IMR-90 (cell line): ENCODE measurements around the gene TAF1B. TPM values are rescaled to one million over a fixed set of nuclear protein-coding genes. Genes with fewer than 3 reads are reported as not detected.

Source experiments
- ATAC-seq: fragments of 200-7000 bp; cut with Tn5 transposase; 2 replicates; pipeline ENCODE4 v1.9.1; 2020; ENCODE audit warnings: low read depth, mild to moderate bottlenecking, moderate library complexity
- BruUV-seq: library from RNA; stranded (reverse); fragments of 400-500 nt; replicated peaks from 2 replicates; lab custom pipeline; 2021; lab: Mats Ljungman, UMichigan
- CTCF ChIA-PET: fragments of 300-600 bp; formaldehyde crosslinking; extraction: SDS; loops from one replicate; lab custom pipeline; 2021; ENCODE audit warnings: antibody characterized with exemption; lab: Yijun Ruan, JAX
- POLR2A ChIA-PET: fragments of 300-600 bp; sonication (Branson Sonifier 250); formaldehyde crosslinking; loops from one replicate; lab custom pipeline; 2022; ENCODE audit warnings: antibody characterized with exemption; ENCODE audit not compliant: unreplicated experiment; lab: Charles Lee
- DNase-seq: peaks from one replicate; pipeline ENCODE4 v3.0.0; 2013
- H2AFZ ChIP-seq: replicated peaks from 2 replicates; pipeline ENCODE3; 2013; ENCODE audit warnings: low read length, mild to moderate bottlenecking; ENCODE audit not compliant: poor library complexity
- H2AK5ac ChIP-seq: 2 replicates; pipeline ENCODE4 v1.6.1; 2013; ENCODE audit warnings: low read depth, low read length, inconsistent platforms
- H2AK9ac ChIP-seq: replicated peaks from 2 replicates; pipeline ENCODE3; 2013; ENCODE audit warnings: mild to moderate bottlenecking, low read depth, low read length, moderate library complexity; ENCODE audit not compliant: poor library complexity
- H2BK120ac ChIP-seq: 2 replicates; pipeline ENCODE4 v1.6.1; 2013; ENCODE audit warnings: low read depth, low read length, inconsistent platforms
- H2BK15ac ChIP-seq: 3 replicates; pipeline ENCODE4 v1.6.1; 2013; ENCODE audit warnings: low read depth, low read length, inconsistent platforms
- H2BK20ac ChIP-seq: 2 replicates; pipeline ENCODE4 v1.6.1; 2013; ENCODE audit warnings: low read depth, mild to moderate bottlenecking, inconsistent platforms, low read length, moderate library complexity
- H2BK5ac ChIP-seq: 2 replicates; pipeline ENCODE4 v1.6.1; 2013; ENCODE audit warnings: mild to moderate bottlenecking, low read depth, low read length, inconsistent platforms; ENCODE audit not compliant: poor library complexity, severe bottlenecking
- H3K14ac ChIP-seq: replicated peaks from 2 replicates; pipeline ENCODE4 v1.6.1; 2013; ENCODE audit warnings: low read depth, low read length, inconsistent platforms
- H3K18ac ChIP-seq: 2 replicates; pipeline ENCODE4 v1.6.1; 2013; ENCODE audit warnings: low read depth, low read length, control low read depth
- H3K23ac ChIP-seq: 2 replicates; pipeline ENCODE4 v1.6.1; 2013; ENCODE audit warnings: low read depth, low read length, inconsistent platforms
- H3K27ac ChIP-seq: 2 replicates; pipeline ENCODE4 v1.5.1; 2013; ENCODE audit warnings: mild to moderate bottlenecking, control low read depth, low read length; ENCODE audit not compliant: insufficient read depth
- H3K27me3 ChIP-seq: 2 replicates; pipeline ENCODE4 v1.6.1; 2013; ENCODE audit warnings: low read length; ENCODE audit not compliant: control insufficient read depth, insufficient read depth
- H3K36me3 ChIP-seq: 2 replicates; pipeline ENCODE4 v1.6.1; 2013; ENCODE audit warnings: low read length, mixed read lengths; ENCODE audit not compliant: control insufficient read depth, insufficient read depth
- H3K4ac ChIP-seq: 2 replicates; pipeline ENCODE4 v1.6.1; 2013; ENCODE audit warnings: low read depth, low read length, inconsistent platforms
- H3K4me1 ChIP-seq: 2 replicates; pipeline ENCODE4 v1.6.1; 2013; ENCODE audit warnings: low read length, mixed read lengths; ENCODE audit not compliant: control insufficient read depth, insufficient read depth
- H3K4me2 ChIP-seq: 2 replicates; pipeline ENCODE4 v1.6.1; 2013; ENCODE audit warnings: low read depth, mild to moderate bottlenecking, control low read depth, low read length, moderate library complexity
- H3K4me3 ChIP-seq: 2 replicates; pipeline ENCODE4 v1.5.1; 2013; ENCODE audit warnings: low read depth, mild to moderate bottlenecking, control low read depth, low read length, moderate library complexity; ENCODE audit not compliant: insufficient read depth
- H3K56ac ChIP-seq: 2 replicates; pipeline ENCODE4 v1.6.1; 2013; ENCODE audit warnings: low read length, inconsistent platforms; ENCODE audit not compliant: insufficient read depth; ENCODE audit errors: extremely low read depth
- H3K79me1 ChIP-seq, 2 experiments: 2 replicates each; pipeline ENCODE4 v1.6.1; 2013; ENCODE audit warnings: low read length in 2 of 2, inconsistent platforms in 1 of 2, low read depth in 1 of 2
- H3K9ac ChIP-seq: 2 replicates; pipeline ENCODE4 v1.6.1; 2013; ENCODE audit warnings: low read depth, low read length, control low read depth
- H3K9me1 ChIP-seq: 2 replicates; pipeline ENCODE4 v1.6.1; 2013; ENCODE audit warnings: low read length, inconsistent platforms; ENCODE audit not compliant: insufficient read depth
- H3K9me3 ChIP-seq: 2 replicates; pipeline ENCODE4 v1.6.1; 2013; ENCODE audit warnings: low read length; ENCODE audit not compliant: control insufficient read depth, insufficient read depth
- H4K20me1 ChIP-seq: 2 replicates; pipeline ENCODE4 v1.6.1; 2013; ENCODE audit warnings: low read length, inconsistent platforms; ENCODE audit not compliant: insufficient read depth
- H4K5ac ChIP-seq: 2 replicates; pipeline ENCODE4 v1.6.1; 2013; ENCODE audit warnings: mild to moderate bottlenecking, low read depth, low read length, control low read depth
- H4K8ac ChIP-seq, 2 experiments: 2 replicates each; pipeline ENCODE4 v1.6.1; 2013; ENCODE audit warnings: low read depth in 2 of 2, low read length in 2 of 2, control low read depth in 1 of 2, inconsistent platforms in 1 of 2
- H4K91ac ChIP-seq: 2 replicates; pipeline ENCODE4 v1.6.1; 2013; ENCODE audit warnings: low read depth, low read length, inconsistent platforms; ENCODE audit not compliant: insufficient read depth
- POLR2A ChIP-seq: IDR thresholded peaks from 2 replicates; pipeline ENCODE4 v1.6.1; 2012; ENCODE audit warnings: mild to moderate bottlenecking, low read depth, low read length
- WGBS, 2 experiments: methylation state at CpG; one replicate each; pipeline versions ENCODE4 v1.1.5 to v1.1.7; 2013; ENCODE audit warnings: missing lambda C conversion rate in 2 of 2; ENCODE audit not compliant: insufficient read length in 1 of 2; ENCODE audit errors: extremely low coverage in 2 of 2; 5-methylcytosine and 5-hydroxymethylcytosine counted together
- dilution Hi-C: fragments of 300-500 bp; cut with HindIII; formaldehyde crosslinking; loops from one replicate; pipeline ENCODE4 v1.14.3; 2018; ENCODE audit warnings: low sequenced_read_pairs; ENCODE audit not compliant: unreplicated experiment
- in situ Hi-C: fragments of 300-500 bp; cut with MboI; formaldehyde crosslinking; loops from 3 replicates; pipeline ENCODE4 v1.14.3; 2019; ENCODE audit warnings: low sequenced_read_pairs, inconsistent platforms, mixed read lengths
- intact Hi-C: fragments of 100-400 bp; cut with micrococcal nuclease; formaldehyde crosslinking; loops from 2 replicates; pipeline ENCODE4 v1.10.0; 2022
- polyA plus RNA-seq, 3 experiments: library from polyadenylated mRNA; depleted of rRNA; stranded (reverse); fragments of >200 nt; gene quantifications; 2 replicates each; pipeline ENCODE4 v1.2.3, GENCODE V29; 2012; ENCODE audit warnings: low replicate concordance in 1 of 3
- total RNA-seq: library from RNA; depleted of rRNA; stranded (reverse); fragments of >200 nt; gene quantifications from 2 replicates; pipeline ENCODE4 v1.2.3, GENCODE V29; 2012

The TAF1B gene
- total and polyA plus RNA-seq, 2 of the 4 experiments (the other 2 are of a cell fraction), result 8.4 to 19.9 TPM

DNA sequence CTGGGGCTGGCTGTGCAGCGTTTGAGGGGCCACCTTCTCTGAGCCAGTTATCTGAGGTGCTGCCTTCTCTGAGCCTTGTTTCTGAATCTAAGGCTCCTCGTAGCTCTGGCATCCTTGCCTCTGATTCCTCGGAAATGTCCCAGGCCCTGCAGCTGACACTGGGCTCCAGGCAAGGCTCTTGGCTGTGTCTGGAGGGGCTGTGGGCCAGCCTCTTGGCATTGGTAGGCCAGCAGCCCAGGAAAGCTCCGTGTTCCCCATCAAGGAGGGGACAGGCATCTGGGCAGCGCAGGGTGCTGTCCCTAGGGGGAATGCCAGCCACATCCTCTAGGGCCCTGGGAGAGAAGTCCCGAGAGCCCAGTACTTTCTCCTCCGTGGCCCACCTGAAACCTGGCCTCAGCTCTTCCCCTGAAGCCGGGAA, 40.7 kb upstream of the TAF1B start:
- no peaks in the 10 kb centered on the region for H3K36me3 ChIP-seq
- no peak overlapping the region for H3K4me2 ChIP-seq
- peaks cover 18% of the 10 kb centered on the region; the same call in 1 of the 2 replicates for H3K9me1 ChIP-seq
- H3K79me1 ChIP-seq, result no peaks in the 10 kb centered on the region
- CTCF ChIA-PET, result interaction anchor here (1.2 to 1.5 kb wide), 2 partner anchors 11 to 182 kb away, joined by 3 to 8 read pairs; no protein-coding TSS in a partner anchor
- H2AK9ac ChIP-seq, result peak overlapping the region; percentile 47
- no peak for DNase-seq
- H2BK5ac ChIP-seq, result peak overlapping the region; percentile 18
- intact Hi-C loops, result no loop called here
- peak overlapping the region in 1 of 2 experiments; percentile 59; a peak in 1 of 4 replicates for H4K8ac ChIP-seq
- H2AK5ac ChIP-seq, result peak overlapping the region; percentile 47
- H4K20me1 ChIP-seq, result no peaks in the 10 kb centered on the region; the same call in 1 of the 2 replicates
- ATAC-seq, result no peak
- peak overlapping the region; percentile 82 for H3K14ac ChIP-seq
- peaks cover 5% of the 10 kb centered on the region; the same call in 1 of the 2 replicates for H3K27me3 ChIP-seq
- no TSS peak for BruUV-seq
- peak overlapping the region; percentile 55; the same call in 1 of the 2 replicates for H3K4ac ChIP-seq
- no peak overlapping the region for H3K4me3 ChIP-seq
- 0 out of 2 replicates have a peak overlapping the region, but pooled peaks have one; percentile 35 for H3K27ac ChIP-seq
- H3K4me1 ChIP-seq, result peaks cover 29% of the 10 kb centered on the region
- H2BK15ac ChIP-seq, result no peak overlapping the region; the same call in 2 of the 3 replicates
- H3K9me3 ChIP-seq, result no peaks in the 10 kb centered on the region
- peak overlapping the region; percentile 10 for H2BK120ac ChIP-seq
- H4K91ac ChIP-seq, result peak overlapping the region; percentile 19
- H2AFZ ChIP-seq, result peak overlapping the region; percentile 12
- no peak overlapping the region for H3K9ac ChIP-seq
- 96% methylated on average over 3 of the region's 8 CpGs; no CpG with 5 or more reads in 1 of the 2 experiments for WGBS, 2 experiments
- no peak overlapping the region for H4K5ac ChIP-seq
- POLR2A ChIA-PET, result no interaction called here
- H3K23ac ChIP-seq, result no peak overlapping the region; the same call in 1 of the 2 replicates
- dilution Hi-C loops, result no loop called here
- H3K56ac ChIP-seq, result no peak overlapping the region
- H3K18ac ChIP-seq, result 0 out of 2 replicates have a peak overlapping the region, but pooled peaks have one; percentile 24
- no peak for TF ChIP-seq POLR2A
- H2BK20ac ChIP-seq, result peak overlapping the region; percentile 33; the same call in 1 of the 2 replicates
- in situ Hi-C loops, result loop anchor here (10.0 to 25.0 kb wide), 2 partner anchors 622 to 860 kb away; no protein-coding TSS in a partner anchor
